ENCODE measurements around the gene CD59.

Gene CD59

DNA sequence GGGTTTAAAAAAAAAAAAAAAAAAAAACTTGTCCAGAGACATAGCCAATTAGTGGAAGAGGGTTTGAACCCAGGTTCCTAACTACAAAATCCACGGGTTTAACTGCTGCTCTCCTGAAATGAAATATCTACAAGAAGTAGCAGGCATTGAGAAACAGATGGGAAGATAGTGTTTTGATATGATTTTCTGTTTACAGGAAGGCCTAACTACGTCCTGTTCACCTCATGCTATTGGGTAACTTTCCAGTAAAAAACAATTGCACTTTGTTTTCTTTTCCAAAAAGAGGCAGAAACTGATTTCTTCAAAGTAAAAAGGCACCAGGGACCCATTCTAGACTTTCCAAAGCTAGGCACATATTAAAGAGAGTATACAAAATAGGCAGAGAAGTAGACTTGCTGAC is 29.7 kb downstream of the CD59 start:
- H3K4me1 ChIP-seq (ENCODE audit: insufficient read depth, low read length, poor library complexity, severe bottlenecking) = peaks cover 7% of the 10 kb centered on the region
- H3K9me2 ChIP-seq (replicated peaks; ENCODE audit: low read depth, low read length) = no peaks in the 10 kb centered on the region
- no peaks in the 10 kb centered on the region for H3F3A ChIP-seq (ENCODE audit: low read depth)
- peaks cover 42% of the 10 kb centered on the region; the same call in 1 of the 2 replicates for H3K36me3 ChIP-seq (ENCODE audit: insufficient read depth, low read length)
- H4K20me1 ChIP-seq (ENCODE audit: insufficient read depth, low read length, poor library complexity, severe bottlenecking) = no peaks in the 10 kb centered on the region
- TF ChIP-seq EZH2phosphoT487 (IDR thresholded peaks at IDR 0.05; ENCODE audit: borderline replicate concordance) = no peak
- TF ChIP-seq, protein P1, sequence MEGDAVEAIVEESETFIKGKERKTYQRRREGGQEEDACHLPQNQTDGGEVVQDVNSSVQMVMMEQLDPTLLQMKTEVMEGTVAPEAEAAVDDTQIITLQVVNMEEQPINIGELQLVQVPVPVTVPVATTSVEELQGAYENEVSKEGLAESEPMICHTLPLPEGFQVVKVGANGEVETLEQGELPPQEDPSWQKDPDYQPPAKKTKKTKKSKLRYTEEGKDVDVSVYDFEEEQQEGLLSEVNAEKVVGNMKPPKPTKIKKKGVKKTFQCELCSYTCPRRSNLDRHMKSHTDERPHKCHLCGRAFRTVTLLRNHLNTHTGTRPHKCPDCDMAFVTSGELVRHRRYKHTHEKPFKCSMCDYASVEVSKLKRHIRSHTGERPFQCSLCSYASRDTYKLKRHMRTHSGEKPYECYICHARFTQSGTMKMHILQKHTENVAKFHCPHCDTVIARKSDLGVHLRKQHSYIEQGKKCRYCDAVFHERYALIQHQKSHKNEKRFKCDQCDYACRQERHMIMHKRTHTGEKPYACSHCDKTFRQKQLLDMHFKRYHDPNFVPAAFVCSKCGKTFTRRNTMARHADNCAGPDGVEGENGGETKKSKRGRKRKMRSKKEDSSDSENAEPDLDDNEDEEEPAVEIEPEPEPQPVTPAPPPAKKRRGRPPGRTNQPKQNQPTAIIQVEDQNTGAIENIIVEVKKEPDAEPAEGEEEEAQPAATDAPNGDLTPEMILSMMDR (conservative IDR thresholded peaks at IDR 0.05; ENCODE audit: low read length) = no peak
- H2AFZ ChIP-seq (ENCODE audit: low read length) = no peak overlapping the region
- H3K4me2 ChIP-seq (ENCODE audit: low read depth, low read length, poor library complexity, severe bottlenecking) = no peak overlapping the region
- no peaks in the 10 kb centered on the region for H3K27me3 ChIP-seq (ENCODE audit: insufficient read depth, low read length, poor library complexity, severe bottlenecking)
- H3K9me3 ChIP-seq (ENCODE audit: insufficient read depth, low read depth, low read length) = no peaks in the 10 kb centered on the region
- no peak overlapping the region for H3K4me3 ChIP-seq (ENCODE audit: low read length, poor library complexity, severe bottlenecking)
- no peaks in the 10 kb centered on the region for H3K79me2 ChIP-seq (ENCODE audit: insufficient read depth, low read length)
- no peak overlapping the region for H3K9ac ChIP-seq (ENCODE audit: low read depth, low read length, poor library complexity, severe bottlenecking)

DNA sequence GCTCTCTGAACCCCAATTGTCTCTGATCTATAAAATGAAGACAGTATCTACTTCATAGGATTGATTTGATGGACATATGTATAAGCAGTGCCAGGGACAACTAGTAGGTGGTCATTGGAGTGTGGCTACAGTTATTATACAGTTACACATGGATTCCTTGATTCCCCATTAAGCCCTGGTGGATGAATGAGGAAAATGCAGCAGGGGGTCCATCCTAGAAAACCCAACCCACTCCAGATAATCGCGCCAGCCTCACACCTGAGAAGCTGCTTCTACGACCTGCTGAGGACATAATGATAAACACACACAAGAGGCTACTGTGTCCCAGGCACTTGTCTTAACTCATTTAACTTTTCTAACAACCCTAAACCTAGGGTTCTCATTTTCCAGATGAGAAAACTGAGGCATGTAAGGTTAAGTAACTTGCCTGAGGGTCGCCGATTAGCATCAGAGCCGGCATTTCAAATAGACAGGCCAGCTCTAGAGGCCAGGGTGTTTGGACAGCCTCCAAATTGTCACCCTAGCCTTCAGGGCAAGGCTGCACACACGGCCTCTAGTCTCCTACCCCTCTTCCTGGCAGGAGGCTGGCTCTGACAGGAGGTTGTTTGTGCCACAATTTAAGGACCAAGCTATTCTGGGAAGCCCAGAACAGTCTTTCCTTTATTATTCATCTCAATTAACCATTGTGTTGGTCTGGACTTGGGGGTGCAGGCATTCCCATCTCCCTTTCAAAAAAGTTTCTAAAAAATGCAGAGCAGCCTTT is 31.8 kb downstream of the CD59 start:
- TF ChIP-seq EZH2phosphoT487 (IDR thresholded peaks at IDR 0.05; ENCODE audit: borderline replicate concordance) = no peak
- TF ChIP-seq, protein P1 (conservative IDR thresholded peaks at IDR 0.05; ENCODE audit: low read length) = no peak
- H3F3A ChIP-seq (ENCODE audit: low read depth) = no peaks in the 10 kb centered on the region

DNA sequence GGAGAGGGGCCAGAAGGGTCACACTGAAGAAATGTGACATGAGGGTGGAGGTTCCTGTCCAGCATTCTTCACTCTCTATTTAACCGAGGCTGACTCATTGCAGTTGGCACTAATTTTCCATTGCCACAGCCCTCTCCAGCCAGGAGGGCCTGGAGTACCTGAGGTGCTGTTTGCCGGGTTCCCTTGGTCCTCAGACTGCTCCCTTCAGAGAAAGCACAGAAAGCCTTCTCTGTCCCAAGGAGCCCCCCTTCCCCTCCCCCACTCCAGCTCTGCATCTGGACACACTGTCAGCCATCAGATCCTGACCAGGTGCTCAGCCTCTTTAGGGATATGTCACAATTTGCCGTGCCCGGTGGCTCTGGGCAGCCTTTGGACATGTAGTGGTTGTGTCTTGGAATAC is 32.4 kb downstream of the CD59 start:
- H3K9ac ChIP-seq (ENCODE audit: low read depth, low read length, poor library complexity, severe bottlenecking) = no peak overlapping the region

More for the DNA sequence above, 31.8 kb downstream of the CD59 start:
- H3K4me3 ChIP-seq (ENCODE audit: low read length, poor library complexity, severe bottlenecking) = no peak overlapping the region
- no peak overlapping the region for H2AFZ ChIP-seq (ENCODE audit: low read length)
- no peaks in the 10 kb centered on the region for H3K27me3 ChIP-seq (ENCODE audit: insufficient read depth, low read length, poor library complexity, severe bottlenecking)
- no peaks in the 10 kb centered on the region for H3K9me2 ChIP-seq (replicated peaks; ENCODE audit: low read depth, low read length)
- H4K20me1 ChIP-seq (ENCODE audit: insufficient read depth, low read length, poor library complexity, severe bottlenecking) = no peaks in the 10 kb centered on the region
- peaks cover 31% of the 10 kb centered on the region; the same call in 1 of the 2 replicates for H3K36me3 ChIP-seq (ENCODE audit: insufficient read depth, low read length)
- peaks cover 17% of the 10 kb centered on the region for H3K4me1 ChIP-seq (ENCODE audit: insufficient read depth, low read length, poor library complexity, severe bottlenecking)
- H3K9me3 ChIP-seq (ENCODE audit: insufficient read depth, low read depth, low read length) = no peaks in the 10 kb centered on the region
- H3K9ac ChIP-seq (ENCODE audit: low read depth, low read length, poor library complexity, severe bottlenecking) = no peak overlapping the region
- no peaks in the 10 kb centered on the region for H3K79me2 ChIP-seq (ENCODE audit: insufficient read depth, low read length)
- H3K4me2 ChIP-seq (ENCODE audit: low read depth, low read length, poor library complexity, severe bottlenecking) = no peak overlapping the region

More for the DNA sequence above, 32.4 kb downstream of the CD59 start:
- Histone ChIP-seq H3F3A (ENCODE audit: low read depth) (no peaks in the 10 kb centered on the region), H2AFZ (ENCODE audit: low read length) (no peak overlapping the region), H3K9me2 (replicated peaks; ENCODE audit: low read depth, low read length) (no peaks in the 10 kb centered on the region), H3K27me3 (ENCODE audit: insufficient read depth, low read length, poor library complexity, severe bottlenecking) (no peaks in the 10 kb centered on the region), H3K4me3 (ENCODE audit: low read length, poor library complexity, severe bottlenecking) (no peak overlapping the region), H3K36me3 (ENCODE audit: insufficient read depth, low read length) (peaks cover 25% of the 10 kb centered on the region; the same call in 1 of the 2 replicates), H3K79me2 (ENCODE audit: insufficient read depth, low read length) (no peaks in the 10 kb centered on the region), H4K20me1 (ENCODE audit: insufficient read depth, low read length, poor library complexity, severe bottlenecking) (no peaks in the 10 kb centered on the region), H3K4me2 (ENCODE audit: low read depth, low read length, poor library complexity, severe bottlenecking) (no peak overlapping the region), H3K4me1 (ENCODE audit: insufficient read depth, low read length, poor library complexity, severe bottlenecking) (peaks cover 17% of the 10 kb centered on the region), H3K9me3 (ENCODE audit: insufficient read depth, low read depth, low read length) (no peaks in the 10 kb centered on the region)
- no peak for TF ChIP-seq EZH2phosphoT487 (IDR thresholded peaks at IDR 0.05; ENCODE audit: borderline replicate concordance)
- TF ChIP-seq, protein P1 (conservative IDR thresholded peaks at IDR 0.05; ENCODE audit: low read length) = no peak

All from Loucy (cell line).